22Rv1 (cell line): ENCODE results near the gene ATRN.

Experiments used
- CTCF ChIP-seq: fragments of 450-650 bp; IDR thresholded peaks from 2 replicates; pipeline ENCODE4 v1.5.1; 2017; ENCODE audit warnings: mild to moderate bottlenecking
- ZFX ChIP-seq: fragments of 450-650 bp; IDR thresholded peaks from 2 replicates; pipeline ENCODE4 v1.6.1; 2017; ENCODE audit warnings: antibody characterized with exemption, borderline replicate concordance

- TF ChIP-seq CTCF, result no peak
- TF ChIP-seq ZFX, result no peak
Observed at GRCh38 chr20:3551681-3552434, 81.0 kb downstream of the ATRN start.
